ENCODE data around the gene ERMAP. TPM values are rescaled to one million over a fixed set of nuclear protein-coding genes. Genes with fewer than 3 reads are reported as not detected.

ERMAP gene
- total RNA-seq, 4 donors from 2014 or later: 11.2 to 15.3 (median 13.6) TPM

DNA sequence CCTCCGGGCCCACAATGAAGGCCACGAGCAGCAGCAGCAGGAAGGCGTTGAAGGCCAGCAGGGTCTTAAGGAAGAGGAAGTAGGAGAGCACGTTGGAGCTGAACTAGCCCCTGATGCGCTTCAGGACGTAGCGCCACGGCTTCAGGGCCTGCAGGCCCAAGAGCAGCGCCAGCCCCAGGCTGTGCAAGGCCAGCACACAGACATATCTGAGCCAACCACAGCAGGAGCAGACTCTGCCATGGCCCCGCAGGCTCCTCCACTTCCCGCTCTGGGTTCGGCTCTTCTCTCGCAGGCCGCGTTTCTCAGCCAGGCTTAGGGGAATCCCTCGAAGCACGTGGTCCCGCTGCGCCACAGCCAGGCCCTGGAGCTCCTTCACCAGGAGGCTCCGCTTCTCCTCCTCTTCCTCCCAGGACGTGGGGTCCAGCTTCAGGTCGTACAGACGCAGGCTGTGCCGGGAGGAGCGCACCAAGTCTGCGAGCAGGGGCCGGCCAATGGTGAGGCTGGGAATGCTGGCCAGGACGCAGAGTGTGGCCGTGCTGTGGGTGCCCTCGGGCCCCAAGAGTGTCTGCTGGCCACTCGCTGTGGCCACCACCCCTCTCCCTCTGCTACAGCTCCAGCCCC lies 71.2 kb downstream of the ERMAP start:
- no peak for DNase-seq
- TF ChIP-seq, protein P1, sequence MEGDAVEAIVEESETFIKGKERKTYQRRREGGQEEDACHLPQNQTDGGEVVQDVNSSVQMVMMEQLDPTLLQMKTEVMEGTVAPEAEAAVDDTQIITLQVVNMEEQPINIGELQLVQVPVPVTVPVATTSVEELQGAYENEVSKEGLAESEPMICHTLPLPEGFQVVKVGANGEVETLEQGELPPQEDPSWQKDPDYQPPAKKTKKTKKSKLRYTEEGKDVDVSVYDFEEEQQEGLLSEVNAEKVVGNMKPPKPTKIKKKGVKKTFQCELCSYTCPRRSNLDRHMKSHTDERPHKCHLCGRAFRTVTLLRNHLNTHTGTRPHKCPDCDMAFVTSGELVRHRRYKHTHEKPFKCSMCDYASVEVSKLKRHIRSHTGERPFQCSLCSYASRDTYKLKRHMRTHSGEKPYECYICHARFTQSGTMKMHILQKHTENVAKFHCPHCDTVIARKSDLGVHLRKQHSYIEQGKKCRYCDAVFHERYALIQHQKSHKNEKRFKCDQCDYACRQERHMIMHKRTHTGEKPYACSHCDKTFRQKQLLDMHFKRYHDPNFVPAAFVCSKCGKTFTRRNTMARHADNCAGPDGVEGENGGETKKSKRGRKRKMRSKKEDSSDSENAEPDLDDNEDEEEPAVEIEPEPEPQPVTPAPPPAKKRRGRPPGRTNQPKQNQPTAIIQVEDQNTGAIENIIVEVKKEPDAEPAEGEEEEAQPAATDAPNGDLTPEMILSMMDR (IDR thresholded peaks at IDR 0.05): no peak
- TF ChIP-seq POLR2A (IDR thresholded peaks at IDR 0.05): no peak
- no peaks in the 10 kb centered on the region for H3K9me3 ChIP-seq
- no peaks in the 10 kb centered on the region for H3K27me3 ChIP-seq
- no peak overlapping the region for H3K4me3 ChIP-seq
- H3K4me1 ChIP-seq: no peaks in the 10 kb centered on the region
- no peak overlapping the region for H3K27ac ChIP-seq
- H3K36me3 ChIP-seq: no peaks in the 10 kb centered on the region

DNA sequence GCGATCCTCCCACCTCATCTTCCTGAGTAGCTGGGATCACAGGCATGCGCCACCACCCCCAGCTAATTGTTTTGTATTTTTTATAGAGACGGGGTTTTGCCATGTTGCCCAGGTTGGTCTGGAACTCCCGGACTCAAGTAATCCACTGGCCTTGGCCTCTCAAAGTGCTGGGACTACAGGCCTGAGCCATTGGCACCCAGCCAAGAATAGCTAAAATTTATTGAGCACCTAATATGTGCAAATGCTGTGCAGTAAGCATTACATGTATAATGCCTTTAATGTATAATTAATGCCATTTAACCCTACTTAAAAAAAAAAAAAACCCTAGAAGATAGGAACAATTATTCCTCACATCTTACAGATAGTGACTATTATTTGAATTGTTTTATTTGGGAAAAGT lies 72.3 kb downstream of the ERMAP start:
- TF ChIP-seq, protein P1 (IDR thresholded peaks at IDR 0.05): no peak
- no peak for TF ChIP-seq POLR2A (IDR thresholded peaks at IDR 0.05)
- Histone ChIP-seq H3K4me1 (no peaks in the 10 kb centered on the region), H3K36me3 (no peaks in the 10 kb centered on the region), H3K27me3 (no peaks in the 10 kb centered on the region), H3K27ac (no peak overlapping the region), H3K4me3 (no peak overlapping the region), H3K9me3 (no peaks in the 10 kb centered on the region)
- DNase-seq: no peak

DNA sequence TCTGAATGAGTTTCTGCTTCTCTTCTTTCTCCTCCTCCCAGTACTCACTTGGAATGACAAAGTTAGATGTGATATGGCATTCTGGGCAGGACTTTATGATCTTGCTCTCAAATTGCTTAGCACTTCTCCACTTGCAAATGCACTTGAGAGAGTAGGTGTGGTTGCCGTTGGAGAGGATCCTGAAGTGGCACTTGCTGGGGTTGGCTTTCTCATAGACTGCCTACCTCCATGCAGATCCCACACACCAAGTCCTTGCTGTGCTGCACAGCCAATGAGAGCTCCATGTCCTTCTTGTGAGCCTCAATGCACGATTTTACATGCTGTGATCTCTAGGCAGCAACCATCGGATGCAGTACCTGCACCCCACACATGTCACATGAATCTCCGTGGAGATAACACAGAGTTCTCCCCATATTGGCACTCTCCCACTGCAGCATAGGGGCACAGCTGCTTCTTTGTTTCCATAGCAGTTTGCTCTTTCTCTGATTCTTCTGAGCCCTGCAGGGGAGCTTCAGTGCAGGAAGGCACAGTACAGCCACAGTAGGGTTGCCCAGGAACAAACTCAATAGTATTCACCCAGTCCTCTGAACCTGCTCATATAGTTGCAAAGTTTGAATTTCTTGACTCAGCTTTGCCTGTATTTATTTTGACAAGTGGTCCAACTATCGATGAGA lies 74.7 kb downstream of the ERMAP start:
- no peaks in the 10 kb centered on the region for H3K9me3 ChIP-seq
- no peaks in the 10 kb centered on the region for H3K4me1 ChIP-seq
- no peak for DNase-seq
- H3K27me3 ChIP-seq: no peaks in the 10 kb centered on the region
- TF ChIP-seq, protein P1 (IDR thresholded peaks at IDR 0.05): no peak
- no peak for TF ChIP-seq POLR2A (IDR thresholded peaks at IDR 0.05)
- H3K27ac ChIP-seq: no peak overlapping the region
- no peak overlapping the region for H3K4me3 ChIP-seq
- no peaks in the 10 kb centered on the region for H3K36me3 ChIP-seq

Other genes starting within 250 kb of the ERMAP start
- 10 to 100 TPM; 15.1 to 41.7 (median 26.1) TPM for gene PPIH, start 158.7 kb upstream of the ERMAP start, total RNA-seq
- gene YBX1, start 134.7 kb upstream of the ERMAP start, total RNA-seq: 100 to 1,000 TPM; 236 to 470 (median 287) TPM
- not detected for gene CLDN19, start 76.9 kb upstream of the ERMAP start, total RNA-seq
- gene P3H1, start 50.1 kb upstream of the ERMAP start, total RNA-seq: 100 to 1,000 TPM in 1 of 4 donors, 10 to 100 TPM in 3; 19.4 to 151 (median 27.9) TPM
- gene C1orf50, start 49.9 kb upstream of the ERMAP start, total RNA-seq: 10 to 100 TPM in 1 of 4 donors, 1 to 10 TPM in 3; 1.7 to 11.6 (median 4.4) TPM
- gene TMEM269, start 32.1 kb upstream of the ERMAP start, total RNA-seq: not detected
- 10 to 100 TPM in 3 of 4 donors, not detected in 1; 12.2 to 16.8 (median 16.6) TPM for gene SVBP, start 275 bp downstream of the ERMAP start, total RNA-seq
- 10 to 100 TPM in 3 of 4 donors, 1 to 10 TPM in 1; 3.3 to 19.0 (median 10.8) TPM for gene ZNF691, start 29.5 kb downstream of the ERMAP start, total RNA-seq
- 10 to 100 TPM; 15.7 to 35.7 (median 32.3) TPM for gene SLC2A1, start 141.7 kb downstream of the ERMAP start, total RNA-seq

Data from Peyer's patch (tissue), 4 donors.